Muscle layer of duodenum (tissue), 2 donors: Measurements from ENCODE around the gene HECW1.

Source experiments
- H3K27ac ChIP-seq: one replicate; pipeline ENCODE4 v1.7.0; 2013; ENCODE audit warnings: mild to moderate bottlenecking, low read length
- H3K27me3 ChIP-seq: one replicate; pipeline ENCODE4 v1.7.0; 2013; ENCODE audit warnings: low read depth, mild to moderate bottlenecking, control low read depth, low read length
- H3K36me3 ChIP-seq, 2 donors: one replicate each; pipeline ENCODE4 v1.7.0; 2013; ENCODE audit warnings: low read length in 2 of 2, control low read depth in 1 of 2, mild to moderate bottlenecking in 1 of 2; ENCODE audit not compliant: insufficient read depth in 2 of 2, control insufficient read depth in 1 of 2
- H3K4me1 ChIP-seq, 2 donors: one replicate each; pipeline ENCODE4 v1.7.0; 2013; ENCODE audit warnings: low read length in 2 of 2, mild to moderate bottlenecking in 2 of 2, control low read depth in 1 of 2, moderate library complexity in 1 of 2; ENCODE audit not compliant: insufficient read depth in 2 of 2, control insufficient read depth in 1 of 2
- H3K4me3 ChIP-seq, 2 donors: one replicate each; pipeline ENCODE4 v1.7.0; 2013; ENCODE audit warnings: low read length in 2 of 2, low read depth in 1 of 2, mild to moderate bottlenecking in 1 of 2
- H3K9me3 ChIP-seq, 2 donors: one replicate each; pipeline ENCODE4 v1.7.0; 2013; ENCODE audit warnings: low read length in 2 of 2, control low read depth in 1 of 2, mild to moderate bottlenecking in 1 of 2; ENCODE audit not compliant: control insufficient read depth in 1 of 2
- donor health status: healthy.

HECW1 gene

DNA sequence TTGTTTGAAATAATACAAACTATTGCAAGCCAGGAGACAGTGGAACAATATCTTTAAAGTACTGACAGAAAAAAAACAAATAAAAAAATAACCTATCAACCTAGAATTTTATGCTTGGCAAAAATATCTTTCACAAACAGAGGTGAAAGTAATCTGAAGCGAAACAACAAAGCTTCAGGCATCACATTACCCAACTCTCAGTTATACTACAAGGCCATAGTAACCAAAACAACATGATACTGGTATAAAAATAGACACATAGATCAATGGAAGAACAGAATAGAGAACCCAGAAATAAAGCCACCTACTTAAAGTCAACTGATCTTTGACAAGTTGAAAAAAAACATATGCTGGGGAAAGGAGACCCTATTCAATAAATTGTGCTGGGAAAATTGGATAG lies 26.5 kb upstream of the HECW1 start:
- no peak overlapping the region for H3K4me3 ChIP-seq
- no peaks in the 10 kb centered on the region for H3K27me3 ChIP-seq

DNA sequence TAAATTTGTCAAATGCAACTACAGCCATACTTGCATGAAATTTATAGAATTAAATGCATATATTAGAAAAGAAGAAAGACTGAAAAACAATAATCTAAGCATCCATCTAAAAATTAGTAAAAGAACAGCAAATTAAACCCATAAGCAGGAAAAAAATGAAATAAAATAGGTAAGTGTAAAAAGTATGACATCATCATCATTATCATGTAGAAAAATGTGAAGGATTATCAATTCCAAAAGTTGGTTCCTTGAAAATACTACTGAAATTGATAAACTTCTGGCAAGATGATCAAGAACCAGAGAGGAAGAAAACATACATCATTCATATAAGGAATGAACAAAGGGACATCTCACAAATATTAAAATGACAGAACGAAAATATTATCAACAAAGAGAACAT lies 19.6 kb upstream of the HECW1 start:
- no peaks in the 10 kb centered on the region for H3K27me3 ChIP-seq
- H3K27ac ChIP-seq = no peak overlapping the region
- no peaks in the 10 kb centered on the region for H3K36me3 ChIP-seq
- H3K9me3 ChIP-seq = peaks cover 0 to 2% of the 10 kb centered on the region in 2 donors
- no peaks in the 10 kb centered on the region for H3K4me1 ChIP-seq
- H3K4me3 ChIP-seq = no peak overlapping the region

More for the DNA sequence above, 26.5 kb upstream of the HECW1 start:
- H3K36me3 ChIP-seq = no peaks in the 10 kb centered on the region
- H3K27ac ChIP-seq = no peak overlapping the region
- peaks cover 0 to 2% of the 10 kb centered on the region in 2 donors for H3K9me3 ChIP-seq
- no peaks in the 10 kb centered on the region for H3K4me1 ChIP-seq

DNA sequence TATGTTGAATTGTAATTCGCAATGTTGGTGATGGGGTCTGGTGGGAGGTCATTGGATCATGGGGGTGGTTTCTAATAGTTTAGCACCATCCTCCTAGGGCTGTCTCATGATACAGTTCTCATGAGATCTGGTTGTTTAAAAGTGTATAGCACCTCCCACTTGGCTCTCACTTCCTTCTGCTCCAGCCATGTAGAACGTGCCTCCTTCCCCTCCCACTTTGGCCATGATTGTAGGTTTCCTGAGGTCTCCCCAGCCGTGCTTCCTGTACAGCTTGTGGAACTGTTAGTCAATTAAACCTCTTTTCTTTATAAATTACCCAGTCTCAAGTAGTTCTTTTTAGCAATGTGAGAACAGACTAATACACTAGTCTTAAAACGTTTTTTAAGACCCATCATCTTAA lies 15.6 kb upstream of the HECW1 start:
- H3K4me1 ChIP-seq = no peaks in the 10 kb centered on the region
- no peak overlapping the region for H3K4me3 ChIP-seq
- H3K36me3 ChIP-seq = no peaks in the 10 kb centered on the region
- no peaks in the 10 kb centered on the region for H3K9me3 ChIP-seq
- H3K27ac ChIP-seq = no peak overlapping the region
- H3K27me3 ChIP-seq = no peaks in the 10 kb centered on the region

DNA sequence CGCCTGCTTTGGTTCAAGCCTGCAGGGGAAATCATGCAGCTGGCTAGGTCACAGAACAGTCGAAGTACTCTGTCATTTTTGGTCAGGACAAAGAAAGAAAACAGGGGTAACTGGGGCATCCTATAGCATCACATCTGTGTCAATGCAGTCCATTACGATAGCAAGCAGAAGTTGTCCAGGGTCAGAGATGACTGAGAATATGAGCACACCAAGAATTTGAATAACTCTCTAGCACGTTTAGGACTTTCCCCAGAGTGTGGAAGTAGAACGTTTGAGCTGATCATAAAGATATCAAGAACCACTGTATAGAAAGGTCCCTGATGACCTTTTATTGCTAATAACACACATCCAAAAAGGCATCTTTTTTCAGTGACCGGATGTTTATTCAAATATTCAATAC lies 12.7 kb upstream of the HECW1 start:
- H3K27me3 ChIP-seq = no peaks in the 10 kb centered on the region
- no peak overlapping the region for H3K4me3 ChIP-seq
- H3K4me1 ChIP-seq = no peaks in the 10 kb centered on the region
- H3K27ac ChIP-seq = no peak overlapping the region
- no peaks in the 10 kb centered on the region for H3K9me3 ChIP-seq
- H3K36me3 ChIP-seq = no peaks in the 10 kb centered on the region

DNA sequence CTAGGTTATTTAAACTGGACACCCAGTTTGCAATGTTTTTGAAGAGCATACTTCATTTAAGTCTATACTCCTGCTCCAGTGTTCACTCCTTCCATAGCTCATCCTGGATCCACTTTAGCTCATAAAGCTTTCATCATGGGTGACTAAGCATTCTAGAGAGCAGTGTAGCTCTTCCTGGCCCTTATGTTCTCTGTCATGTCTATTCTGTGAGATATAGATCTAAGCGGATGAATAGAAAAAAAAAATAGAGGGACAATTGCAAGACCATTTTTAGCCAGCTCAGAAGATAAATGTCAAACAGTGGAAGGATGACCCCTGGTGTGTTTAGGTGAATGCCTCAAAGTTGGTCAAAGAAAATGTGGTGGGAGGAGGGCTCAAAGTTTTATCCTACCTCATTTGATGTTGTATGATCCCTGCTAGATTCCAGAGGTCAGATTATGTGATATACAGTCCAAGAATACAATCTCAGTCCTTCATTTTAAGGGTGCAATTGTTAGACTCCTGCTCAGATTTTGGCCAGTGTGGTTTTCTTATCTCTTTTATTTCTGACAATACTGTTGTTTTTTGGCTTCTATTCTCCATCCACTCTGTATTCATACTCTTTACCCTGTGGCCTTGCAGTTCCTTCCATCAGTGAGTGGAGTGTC lies 7.5 kb upstream of the HECW1 start:
- no peaks in the 10 kb centered on the region for H3K4me1 ChIP-seq
- H3K36me3 ChIP-seq = no peaks in the 10 kb centered on the region
- no peaks in the 10 kb centered on the region for H3K27me3 ChIP-seq
- H3K9me3 ChIP-seq = no peaks in the 10 kb centered on the region
- H3K4me3 ChIP-seq = no peak overlapping the region
- H3K27ac ChIP-seq = no peak overlapping the region

DNA sequence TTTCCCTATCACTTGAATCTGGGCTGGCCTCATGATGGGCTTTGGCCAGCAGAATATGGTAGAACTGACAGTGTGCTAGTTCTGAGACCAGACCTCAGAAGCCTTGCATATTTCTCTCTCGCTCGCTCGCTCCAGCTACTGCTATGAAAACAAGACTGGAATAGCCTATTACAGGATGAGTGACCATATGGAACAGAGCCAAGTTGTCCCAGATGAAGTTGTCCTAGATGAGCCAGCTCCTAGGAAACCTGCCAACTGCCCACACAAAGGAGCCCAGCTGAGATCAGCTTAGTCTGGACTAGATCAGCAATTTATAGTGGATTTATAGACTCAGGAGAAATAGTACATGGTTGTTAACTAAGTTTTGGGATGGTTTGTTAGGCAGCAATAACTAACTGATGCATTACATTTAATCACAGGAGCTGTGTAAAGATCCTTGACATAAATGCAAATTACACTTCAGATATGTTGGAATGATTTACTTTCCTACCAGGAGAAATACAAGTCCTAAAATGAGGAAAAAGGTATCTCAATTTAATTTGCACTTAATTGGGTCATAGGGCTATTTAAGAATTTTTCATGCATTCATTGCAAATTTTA lies 6.8 kb upstream of the HECW1 start:
- Histone ChIP-seq H3K9me3 (no peaks in the 10 kb centered on the region), H3K27ac (no peak overlapping the region), H3K4me3 (no peak overlapping the region), H3K4me1 (no peaks in the 10 kb centered on the region), H3K27me3 (no peaks in the 10 kb centered on the region), H3K36me3 (no peaks in the 10 kb centered on the region)

DNA sequence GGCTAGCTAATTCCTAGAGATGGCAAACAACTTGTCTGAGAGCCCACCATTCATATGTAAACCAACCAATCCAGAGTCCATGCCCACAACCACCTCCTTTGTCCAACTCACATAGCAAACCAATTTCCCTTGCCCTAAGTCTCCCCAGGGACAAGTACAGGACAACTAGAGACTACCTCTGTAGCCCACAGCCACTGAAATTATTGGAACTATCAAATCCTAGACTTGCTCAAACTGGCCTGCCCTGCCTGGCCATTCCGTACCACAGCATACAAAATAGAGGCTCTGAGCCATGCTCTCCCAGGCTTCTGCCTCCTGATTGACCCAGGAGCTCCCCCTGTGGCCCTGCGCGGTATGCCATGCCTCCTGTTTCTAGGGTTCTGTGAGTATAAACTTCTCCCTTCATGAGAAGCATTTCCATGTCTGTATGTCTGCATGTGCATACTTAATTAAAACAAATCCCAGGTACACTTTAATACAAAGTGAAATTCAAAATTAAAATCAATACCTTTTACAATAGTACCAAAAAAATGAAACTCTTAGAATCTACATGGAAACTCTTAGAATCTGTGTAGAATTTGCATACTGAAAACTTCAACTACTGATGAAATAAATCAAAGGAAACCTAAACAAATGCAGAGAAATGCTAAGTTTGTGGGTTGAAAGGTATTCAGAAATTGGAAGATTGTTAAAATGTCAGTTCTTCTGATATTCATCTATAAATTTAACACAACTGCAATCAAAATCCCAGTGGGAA lies 4.0 kb upstream of the HECW1 start:
- H3K27ac ChIP-seq = no peak overlapping the region
- H3K9me3 ChIP-seq = no peaks in the 10 kb centered on the region
- H3K4me3 ChIP-seq = no peak overlapping the region
- H3K36me3 ChIP-seq = no peaks in the 10 kb centered on the region
- H3K4me1 ChIP-seq = peaks cover 0 to 11% of the 10 kb centered on the region in 2 donors
- peaks cover 14% of the 10 kb centered on the region for H3K27me3 ChIP-seq

DNA sequence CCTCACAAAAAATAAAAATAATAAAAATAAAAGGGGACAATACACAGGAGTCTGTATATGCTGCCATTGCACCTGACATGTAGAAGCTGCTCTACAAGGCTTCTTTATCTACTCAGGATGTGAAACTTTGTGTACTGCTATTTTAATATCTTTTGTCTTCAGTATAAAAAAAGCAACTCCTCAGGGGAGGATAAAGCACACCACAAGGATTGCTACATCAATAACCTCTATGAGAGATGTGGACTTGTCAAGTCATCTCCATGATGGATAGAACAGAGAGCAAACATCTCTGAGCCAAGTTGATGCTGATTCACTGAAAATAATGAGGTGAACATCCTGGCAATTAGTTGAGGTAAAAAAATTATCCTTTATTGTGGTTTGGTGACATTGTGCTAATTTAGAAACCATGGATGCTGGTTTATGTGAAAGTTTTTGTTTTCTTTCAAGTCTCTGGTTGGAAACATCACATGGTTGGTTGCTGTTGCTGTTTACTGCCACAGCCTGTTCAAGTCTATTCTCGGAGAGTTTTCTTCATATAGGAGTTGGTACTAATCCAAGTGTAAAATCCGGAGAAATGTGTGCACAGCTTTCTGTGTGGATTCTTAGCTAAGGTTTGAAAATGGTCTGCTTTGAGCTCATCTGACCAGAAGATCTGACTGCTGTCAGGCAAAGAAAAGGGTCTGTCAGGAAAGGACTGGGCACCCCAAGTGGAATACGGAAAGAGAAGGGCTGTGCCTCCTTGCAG lies 1.5 kb upstream of the HECW1 start:
- no peaks in the 10 kb centered on the region for H3K36me3 ChIP-seq
- no peak overlapping the region for H3K4me3 ChIP-seq
- no peak overlapping the region for H3K27ac ChIP-seq
- H3K4me1 ChIP-seq = peaks cover 0 to 17% of the 10 kb centered on the region in 2 donors
- no peaks in the 10 kb centered on the region for H3K9me3 ChIP-seq
- H3K27me3 ChIP-seq = peaks cover 33% of the 10 kb centered on the region

DNA sequence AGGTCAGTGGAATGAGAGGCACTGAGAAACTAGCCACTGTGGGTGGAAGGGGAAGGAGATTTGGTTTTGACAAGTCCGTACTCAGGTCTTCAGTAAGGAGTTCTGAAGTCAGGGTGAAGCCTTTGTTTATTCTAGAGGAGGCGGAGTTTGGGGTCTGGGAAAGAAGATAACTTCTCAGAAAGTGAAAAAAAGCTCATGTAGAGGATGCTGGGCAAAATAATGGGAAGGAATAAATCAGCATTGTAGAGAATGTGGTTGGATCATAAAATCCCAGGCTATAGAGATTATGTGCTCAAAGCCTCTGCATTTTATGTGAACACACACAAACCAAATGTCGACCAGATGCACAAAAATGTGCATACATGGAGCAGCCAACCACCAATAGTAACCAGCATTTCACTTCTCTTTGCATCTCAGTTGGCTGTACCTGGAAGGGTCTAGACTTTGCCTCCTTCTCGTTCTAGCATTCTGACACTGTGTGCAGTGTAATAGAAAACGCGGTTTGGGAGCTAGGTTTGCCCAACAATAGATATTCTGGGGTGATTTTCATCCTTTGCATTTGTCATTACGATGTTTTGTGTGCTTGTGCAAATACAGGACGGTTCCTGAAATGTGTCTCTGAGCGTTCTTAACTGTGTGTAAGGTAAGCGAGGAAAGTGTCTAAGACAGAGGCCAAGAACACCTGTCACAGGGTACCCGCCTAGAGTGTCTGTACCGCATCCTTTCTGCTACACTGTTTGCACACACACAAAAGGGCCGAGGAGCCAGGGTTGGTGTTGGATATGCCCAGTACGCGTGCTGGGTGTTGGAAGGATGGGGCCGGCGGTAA lies 603 bp upstream of the HECW1 start:
- Histone ChIP-seq H3K27me3 (peaks cover 33% of the 10 kb centered on the region), H3K4me3 (no peak overlapping the region), H3K36me3 (no peaks in the 10 kb centered on the region), H3K27ac (no peak overlapping the region), H3K4me1 (peaks cover 0 to 17% of the 10 kb centered on the region in 2 donors), H3K9me3 (no peaks in the 10 kb centered on the region)

DNA sequence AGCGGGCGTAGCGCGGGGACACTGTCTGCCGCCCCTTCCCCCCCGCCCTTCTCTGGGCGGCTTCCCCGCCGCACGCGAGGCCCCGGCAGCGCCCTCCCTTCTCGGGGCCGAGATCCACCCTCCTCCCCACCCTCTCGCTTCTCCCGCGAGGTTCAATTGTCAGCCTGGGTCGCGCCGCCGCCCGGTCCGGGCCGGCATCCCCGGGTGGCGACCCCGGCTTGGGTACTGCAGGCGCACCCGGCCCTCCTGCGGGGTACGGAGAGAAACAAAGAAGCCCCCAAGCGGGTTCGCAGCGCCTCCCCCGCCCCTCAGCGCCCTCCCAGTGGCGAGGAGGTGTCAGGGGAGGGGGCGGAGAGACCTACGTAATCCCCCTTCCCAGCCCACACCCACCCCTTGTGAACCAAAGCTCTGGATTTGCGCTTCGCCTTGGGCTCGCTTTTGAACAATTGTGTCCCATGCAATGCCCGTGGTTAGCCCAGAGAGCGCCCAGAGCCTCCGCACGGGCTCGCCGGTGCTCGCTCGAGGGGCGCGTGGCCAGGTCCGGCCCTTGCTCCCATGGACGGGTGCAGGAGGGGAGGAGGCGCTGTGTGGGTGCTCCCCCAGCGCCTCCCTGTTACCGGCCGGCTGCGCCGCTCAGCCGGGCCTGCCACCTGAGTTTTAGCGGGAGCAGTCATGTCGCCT lies 634 bp downstream of the HECW1 start:
- H3K27ac ChIP-seq = no peak overlapping the region
- H3K27me3 ChIP-seq = peaks cover 33% of the 10 kb centered on the region
- H3K9me3 ChIP-seq = no peaks in the 10 kb centered on the region
- no peaks in the 10 kb centered on the region for H3K36me3 ChIP-seq
- H3K4me3 ChIP-seq = peak overlapping the region in 1 of 2 donors; percentile 61
- peaks cover 0 to 17% of the 10 kb centered on the region in 2 donors for H3K4me1 ChIP-seq
